ENCODE results near the gene DCLK3.

DCLK3 gene

GRCh38 chr3:36707623-36708409 lies 56.5 kb downstream of the DCLK3 start:
- DNase-seq: no peak

- DNase-seq: no peak
These were observed 59.3 kb downstream of the DCLK3 start for GRCh38 chr3:36705015-36705414.

- no peak for DNase-seq
These were observed 60.1 kb downstream of the DCLK3 start for GRCh38 chr3:36704280-36704679.

- DNase-seq: no peak
These were observed 63.1 kb downstream of the DCLK3 start for GRCh38 chr3:36701249-36701572.

GRCh38 chr3:36700537-36701248 lies 63.7 kb downstream of the DCLK3 start:
- DNase-seq: peak; percentile 29

GRCh38 chr3:36698314-36698713 lies 66.0 kb downstream of the DCLK3 start:
- no peak for DNase-seq

- DNase-seq: no peak
These were observed 66.9 kb downstream of the DCLK3 start for GRCh38 chr3:36697229-36698001.

- no peak for DNase-seq
These were observed 67.6 kb downstream of the DCLK3 start for GRCh38 chr3:36696799-36697198.

- DNase-seq: no peak
These were observed 68.6 kb downstream of the DCLK3 start for GRCh38 chr3:36695769-36696137.

GRCh38 chr3:36695113-36695768 lies 69.1 kb downstream of the DCLK3 start:
- no peak for DNase-seq

- no peak for DNase-seq
These were observed 70.7 kb downstream of the DCLK3 start for GRCh38 chr3:36693670-36694069.

GRCh38 chr3:36689560-36689959 lies 74.8 kb downstream of the DCLK3 start:
- peak; percentile 64 for DNase-seq

GRCh38 chr3:36688815-36689214 lies 75.5 kb downstream of the DCLK3 start:
- peak; percentile 71 for DNase-seq

- no peak for DNase-seq
These were observed 77.8 kb downstream of the DCLK3 start for GRCh38 chr3:36686516-36686915.

- DNase-seq: no peak
These were observed 82.5 kb downstream of the DCLK3 start for GRCh38 chr3:36681867-36682266.

GRCh38 chr3:36680952-36681351 lies 83.4 kb downstream of the DCLK3 start:
- DNase-seq: no peak

- no peak for DNase-seq
These were observed 84.8 kb downstream of the DCLK3 start for GRCh38 chr3:36679384-36680200.

- DNase-seq: no peak
These were observed 85.9 kb downstream of the DCLK3 start for GRCh38 chr3:36678216-36679013.

GRCh38 chr3:36677331-36678007 lies 86.9 kb downstream of the DCLK3 start:
- DNase-seq: no peak

- DNase-seq: no peak
These were observed 89.5 kb downstream of the DCLK3 start for GRCh38 chr3:36674816-36675215.

- no peak for DNase-seq
These were observed 94.6 kb downstream of the DCLK3 start for GRCh38 chr3:36669764-36670163.
